Measurements from ENCODE around the gene APAF1.
"Not testable (repeated sequence)": the region's sequence is repeated elsewhere in the genome, so short reads cannot be mapped to it uniquely, and the experiment has no call there.

The APAF1 gene

GRCh38 chr12:98730412-98730811 is 85.3 kb downstream of the APAF1 start:
- no peak for DNase-seq

GRCh38 chr12:98733667-98734350 is 88.7 kb downstream of the APAF1 start:
- no peak for DNase-seq

GRCh38 chr12:98735821-98736220 is 90.7 kb downstream of the APAF1 start:
- no peak for DNase-seq

- no peak for DNase-seq
Observed at GRCh38 chr12:98736352-98737321, 91.5 kb downstream of the APAF1 start.

GRCh38 chr12:98737322-98737712 is 92.2 kb downstream of the APAF1 start:
- no peak for DNase-seq

GRCh38 chr12:98738002-98738401 is 92.9 kb downstream of the APAF1 start:
- no peak for DNase-seq

GRCh38 chr12:98738539-98738938 is 93.4 kb downstream of the APAF1 start:
- DNase-seq, result no peak

- DNase-seq, result no peak
Observed at GRCh38 chr12:98740751-98741150, 95.7 kb downstream of the APAF1 start.

GRCh38 chr12:98741196-98741555 is 96.1 kb downstream of the APAF1 start:
- DNase-seq, result no peak

- no peak for DNase-seq
Observed at GRCh38 chr12:98741556-98742265, 96.6 kb downstream of the APAF1 start.

GRCh38 chr12:98743362-98743953 is 98.4 kb downstream of the APAF1 start:
- DNase-seq, result no peak

- DNase-seq, result no peak
Observed at GRCh38 chr12:98744680-98745079, 99.6 kb downstream of the APAF1 start.

GRCh38 chr12:98745578-98746391 is 100.7 kb downstream of the APAF1 start:
- DNase-seq, result no peak

- no peak for DNase-seq
Observed at GRCh38 chr12:98748463-98748862, 103.4 kb downstream of the APAF1 start.

GRCh38 chr12:98750511-98750910 is 105.4 kb downstream of the APAF1 start:
- DNase-seq, result no peak

GRCh38 chr12:98751580-98752115 is 106.6 kb downstream of the APAF1 start:
- DNase-seq, result no peak

GRCh38 chr12:98752726-98753125 is 107.6 kb downstream of the APAF1 start:
- DNase-seq, result no peak

- no peak for DNase-seq
Observed at GRCh38 chr12:98754095-98754494, 109.0 kb downstream of the APAF1 start.

- not testable (repeated sequence) for DNase-seq
Observed at GRCh38 chr12:98755855-98756254, 110.8 kb downstream of the APAF1 start.

- no peak for DNase-seq
Observed at GRCh38 chr12:98757455-98757854, 112.4 kb downstream of the APAF1 start.

GRCh38 chr12:98758331-98758730 is 113.2 kb downstream of the APAF1 start:
- DNase-seq, result no peak

- no peak for DNase-seq
Observed at GRCh38 chr12:98763656-98764055, 118.6 kb downstream of the APAF1 start.

Measured in GDM1 (cell line).